CD4-positive, alpha-beta T cell treated with Interleukin-2 at 100 ng/mL for 4 hours (primary cell): Measurements from ENCODE around the gene CCDC141.

Experiments
- DNase-seq: peaks from one replicate; pipeline ENCODE4 v3.0.0-alpha.2; 2020; ENCODE audit warnings: low spot score

Gene CCDC141

GRCh38 chr2:178870703-178871102 is 179.2 kb downstream of the CCDC141 start:
- no peak for DNase-seq

GRCh38 chr2:178865999-178866398 is 183.9 kb downstream of the CCDC141 start:
- DNase-seq, result no peak

- DNase-seq, result no peak
These were observed 184.6 kb downstream of the CCDC141 start for GRCh38 chr2:178865146-178865936.

- no peak for DNase-seq
These were observed 185.9 kb downstream of the CCDC141 start for GRCh38 chr2:178863856-178864620.

- DNase-seq, result no peak
These were observed 186.6 kb downstream of the CCDC141 start for GRCh38 chr2:178863130-178863855.

GRCh38 chr2:178860551-178860950 is 189.4 kb downstream of the CCDC141 start:
- DNase-seq, result no peak

- no peak for DNase-seq
These were observed 190.2 kb downstream of the CCDC141 start for GRCh38 chr2:178859730-178860129.

GRCh38 chr2:178858896-178859625 is 190.9 kb downstream of the CCDC141 start:
- DNase-seq, result no peak

GRCh38 chr2:178855151-178855550 is 194.8 kb downstream of the CCDC141 start:
- no peak for DNase-seq

- no peak for DNase-seq
These were observed 201.6 kb downstream of the CCDC141 start for GRCh38 chr2:178848335-178848734.

GRCh38 chr2:178846458-178846802 is 203.5 kb downstream of the CCDC141 start:
- DNase-seq, result no peak

GRCh38 chr2:178845566-178846457 is 204.1 kb downstream of the CCDC141 start:
- no peak for DNase-seq

GRCh38 chr2:178844701-178845100 is 205.2 kb downstream of the CCDC141 start:
- DNase-seq, result no peak

- no peak for DNase-seq
These were observed 205.7 kb downstream of the CCDC141 start for GRCh38 chr2:178844269-178844668.

- DNase-seq, result no peak
These were observed 206.2 kb downstream of the CCDC141 start for GRCh38 chr2:178843697-178844096.

GRCh38 chr2:178836807-178837206 is 213.1 kb downstream of the CCDC141 start:
- DNase-seq, result no peak

GRCh38 chr2:178834086-178834485 is 215.9 kb downstream of the CCDC141 start:
- DNase-seq, result no peak

GRCh38 chr2:178833382-178833781 is 216.6 kb downstream of the CCDC141 start:
- no peak for DNase-seq

GRCh38 chr2:178830451-178830850 is 219.5 kb downstream of the CCDC141 start:
- DNase-seq, result no peak

GRCh38 chr2:178829981-178830380 is 220.0 kb downstream of the CCDC141 start:
- DNase-seq, result no peak
